ENCODE measurements around the gene TRUB2.

The TRUB2 gene

GRCh38 chr9:128316421-128316820, 5.8 kb downstream of the TRUB2 start:
- no peak for DNase-seq (ENCODE audit: low spot score)
- TF ChIP-seq CTCF (IDR thresholded peaks at IDR 0.05; ENCODE audit: extremely low read depth, missing control alignments) = no peak

DNA sequence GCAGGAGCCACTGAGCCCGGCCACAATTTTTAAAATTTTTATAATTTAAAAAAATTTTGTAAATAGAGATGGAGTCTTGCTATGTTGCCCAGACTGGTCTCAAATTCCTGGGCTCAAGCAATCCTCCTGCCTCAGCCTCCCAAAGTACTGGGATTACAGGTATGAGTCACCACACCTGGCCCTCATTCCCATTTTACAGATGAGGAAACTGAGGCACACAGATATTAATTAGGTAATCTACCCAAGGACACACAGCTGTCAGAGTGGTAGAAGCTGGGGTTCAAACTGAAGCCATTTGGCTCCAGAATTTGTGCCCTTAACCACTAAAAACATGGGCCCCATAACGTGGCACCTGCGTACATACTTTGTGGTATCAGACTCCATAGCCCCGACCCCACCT, 7.5 kb downstream of the TRUB2 start:
- no peak for DNase-seq (ENCODE audit: low spot score)
- TF ChIP-seq CTCF (IDR thresholded peaks at IDR 0.05; ENCODE audit: extremely low read depth, missing control alignments) = no peak

DNA sequence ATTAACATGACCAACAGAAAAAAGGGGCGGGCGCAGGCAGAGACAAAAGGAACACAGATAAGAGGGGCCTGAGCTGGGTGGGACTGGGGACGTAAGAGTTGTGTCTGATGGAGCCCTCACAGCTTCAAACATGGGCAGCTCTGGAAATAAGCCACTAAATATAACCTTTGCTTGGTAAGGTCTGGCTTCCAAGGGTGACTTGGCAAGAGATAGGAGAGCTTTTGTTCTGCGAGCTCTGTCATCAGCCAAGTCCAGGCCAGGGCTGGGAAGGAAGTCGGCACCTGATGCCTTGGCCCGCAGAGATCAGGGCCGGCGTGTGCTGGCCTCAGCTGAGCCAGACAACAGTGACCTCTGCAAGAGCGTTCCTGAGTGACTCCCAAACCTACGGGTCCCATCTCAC, 11.8 kb downstream of the TRUB2 start:
- no peak for TF ChIP-seq CTCF (IDR thresholded peaks at IDR 0.05; ENCODE audit: extremely low read depth, missing control alignments)
- DNase-seq (ENCODE audit: low spot score) = no peak

DNA sequence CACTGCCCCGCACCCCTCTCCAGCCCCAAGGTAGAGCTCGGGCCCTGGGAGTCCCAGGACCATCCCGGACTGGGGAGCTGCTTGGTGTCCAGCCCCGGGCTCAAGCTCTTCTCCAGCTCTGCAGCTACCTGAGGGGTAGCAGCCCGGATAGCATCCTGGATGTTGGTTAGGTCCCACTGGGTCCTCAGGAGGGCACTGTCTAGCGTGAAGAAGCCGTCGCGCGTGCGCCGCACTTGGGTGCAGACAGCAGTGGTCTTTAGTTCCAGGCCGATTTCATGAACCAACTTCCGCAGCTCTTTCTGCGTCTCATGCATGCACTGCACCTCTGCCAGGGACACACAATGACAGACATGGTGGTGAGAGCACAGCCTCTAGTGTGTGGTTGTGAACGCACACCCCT, 12.7 kb downstream of the TRUB2 start:
- TF ChIP-seq CTCF (IDR thresholded peaks at IDR 0.05; ENCODE audit: extremely low read depth, missing control alignments) = no peak
- DNase-seq (ENCODE audit: low spot score) = no peak

- TF ChIP-seq CTCF (IDR thresholded peaks at IDR 0.05; ENCODE audit: extremely low read depth, missing control alignments) = no peak
- DNase-seq (ENCODE audit: low spot score) = no peak
These were observed 17.3 kb downstream of the TRUB2 start for GRCh38 chr9:128304971-128305288.

DNA sequence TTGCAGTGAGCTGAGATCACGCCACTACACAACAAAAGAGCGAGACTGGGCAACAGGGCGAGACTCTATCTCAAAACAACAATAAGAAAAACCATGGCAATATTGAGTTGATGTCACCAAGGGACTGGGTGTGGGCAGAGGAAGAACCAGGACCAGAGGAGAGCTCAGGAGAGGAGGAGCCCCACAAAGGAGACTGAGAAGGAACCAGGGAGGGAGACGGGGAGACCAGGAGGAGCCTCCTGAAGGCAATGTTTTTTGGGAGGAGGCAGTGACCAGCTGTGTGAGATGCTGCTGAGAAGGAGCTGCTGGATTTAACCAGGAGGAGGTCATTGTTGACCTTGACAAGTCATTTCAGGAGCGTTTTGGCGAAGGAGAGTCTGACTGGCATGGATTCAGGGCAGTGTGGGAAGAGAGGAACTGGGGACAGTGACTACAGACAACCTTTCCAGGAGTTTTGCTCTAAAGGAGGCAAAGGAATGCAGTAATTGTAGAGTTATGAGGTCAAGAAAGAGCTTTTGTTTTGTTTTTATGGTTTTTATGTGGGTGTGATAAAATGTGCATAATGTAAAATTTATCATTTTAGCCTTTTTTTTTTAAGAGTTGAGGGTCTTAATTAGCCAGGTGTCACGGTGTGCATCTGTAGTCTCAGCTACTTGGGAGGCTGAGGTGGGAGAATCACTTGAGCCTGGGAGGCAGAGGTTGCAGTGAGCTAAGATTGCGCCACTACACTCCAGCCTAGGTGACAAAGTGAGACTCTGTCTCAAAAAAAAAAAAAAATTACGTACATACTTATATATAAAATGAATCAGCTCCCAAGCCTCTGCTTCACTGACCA, 17.9 kb downstream of the TRUB2 start:
- no peak for DNase-seq (ENCODE audit: low spot score)
- TF ChIP-seq CTCF (IDR thresholded peaks at IDR 0.05; ENCODE audit: extremely low read depth, missing control alignments) = no peak

DNA sequence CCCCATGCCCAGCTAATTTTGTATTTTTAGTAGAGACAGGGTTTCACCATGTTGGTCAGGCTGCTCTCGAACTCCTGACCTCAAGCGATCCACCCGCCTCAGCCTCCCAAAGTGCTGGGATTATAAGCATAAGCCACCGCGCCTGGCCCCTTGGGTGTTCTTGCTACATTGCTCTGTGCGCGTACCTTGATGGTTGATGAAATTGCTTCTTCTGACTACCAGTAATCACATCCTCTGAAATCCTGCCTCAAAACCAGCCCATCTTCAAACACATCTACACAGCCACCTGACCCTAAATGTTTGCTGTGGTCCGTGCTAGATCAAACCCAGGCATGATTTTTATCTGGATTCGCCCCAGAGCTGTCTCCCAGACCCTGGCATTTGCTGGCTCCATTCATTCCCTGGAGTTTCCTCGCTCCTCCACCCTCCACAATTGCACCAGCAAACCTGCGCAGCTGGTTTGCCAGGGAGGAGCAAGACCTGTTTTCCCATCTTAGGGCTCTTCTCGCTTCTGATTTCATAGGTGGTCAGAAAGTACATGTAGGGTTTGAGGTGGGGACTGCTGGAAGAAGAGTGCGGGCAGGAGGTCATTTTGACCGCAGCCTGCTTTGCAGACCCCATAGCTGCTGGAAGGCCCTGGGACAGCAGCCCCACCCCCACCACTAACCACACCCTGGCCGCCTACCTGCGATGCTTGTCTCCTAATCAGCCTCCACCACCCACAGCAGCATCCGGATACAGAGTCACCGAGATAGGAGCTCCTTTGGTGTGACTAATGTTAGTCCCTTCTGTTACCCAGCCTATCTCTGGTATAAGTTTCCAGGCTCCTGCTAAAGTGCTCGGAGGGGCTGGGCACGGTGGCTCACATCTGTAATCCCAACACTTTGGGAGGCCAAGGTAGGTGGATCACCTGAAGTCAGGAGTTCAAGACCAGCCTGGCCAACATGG, 23.4 kb downstream of the TRUB2 start:
- DNase-seq (ENCODE audit: low spot score) = no peak
- TF ChIP-seq CTCF (IDR thresholded peaks at IDR 0.05; ENCODE audit: extremely low read depth, missing control alignments) = no peak

Data from GM20000 (cell line).